HG03439 (cell line): Measurements from ENCODE around the gene TMEM95.

Source experiments
- ATAC-seq: cut with Tn5 transposase; IDR thresholded peaks from one replicate; pipeline ENCODE4 v1.9.1; 2021; ENCODE audit warnings: mild to moderate bottlenecking, moderate library complexity; ENCODE audit not compliant: unreplicated experiment

The TMEM95 gene, protein sequence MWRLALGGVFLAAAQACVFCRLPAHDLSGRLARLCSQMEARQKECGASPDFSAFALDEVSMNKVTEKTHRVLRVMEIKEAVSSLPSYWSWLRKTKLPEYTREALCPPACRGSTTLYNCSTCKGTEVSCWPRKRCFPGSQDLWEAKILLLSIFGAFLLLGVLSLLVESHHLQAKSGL

DNA sequence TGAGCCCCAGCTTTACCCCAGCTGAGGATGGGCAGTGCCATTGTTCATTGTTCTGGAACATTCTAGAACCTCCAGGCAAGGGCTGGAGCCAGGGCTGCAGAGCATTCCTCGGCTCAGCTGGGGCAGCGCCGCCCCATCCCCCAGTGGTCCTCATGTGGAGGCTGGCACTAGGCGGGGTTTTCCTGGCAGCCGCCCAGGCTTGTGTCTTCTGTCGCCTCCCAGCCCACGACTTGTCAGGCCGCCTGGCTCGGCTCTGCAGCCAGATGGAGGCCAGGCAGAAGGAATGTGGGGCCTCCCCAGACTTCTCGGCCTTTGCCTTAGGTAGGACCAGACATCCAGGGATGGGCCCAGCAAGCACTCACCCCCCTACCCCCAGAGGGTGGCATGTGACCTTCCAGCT lies at the start of gene TMEM95:
TMEM95 (plus strand) TSS at position 104 of the 400 bp plus-strand sequence; CDS start at position 153, 49 bp downstream.
- ATAC-seq: no peak

DNA sequence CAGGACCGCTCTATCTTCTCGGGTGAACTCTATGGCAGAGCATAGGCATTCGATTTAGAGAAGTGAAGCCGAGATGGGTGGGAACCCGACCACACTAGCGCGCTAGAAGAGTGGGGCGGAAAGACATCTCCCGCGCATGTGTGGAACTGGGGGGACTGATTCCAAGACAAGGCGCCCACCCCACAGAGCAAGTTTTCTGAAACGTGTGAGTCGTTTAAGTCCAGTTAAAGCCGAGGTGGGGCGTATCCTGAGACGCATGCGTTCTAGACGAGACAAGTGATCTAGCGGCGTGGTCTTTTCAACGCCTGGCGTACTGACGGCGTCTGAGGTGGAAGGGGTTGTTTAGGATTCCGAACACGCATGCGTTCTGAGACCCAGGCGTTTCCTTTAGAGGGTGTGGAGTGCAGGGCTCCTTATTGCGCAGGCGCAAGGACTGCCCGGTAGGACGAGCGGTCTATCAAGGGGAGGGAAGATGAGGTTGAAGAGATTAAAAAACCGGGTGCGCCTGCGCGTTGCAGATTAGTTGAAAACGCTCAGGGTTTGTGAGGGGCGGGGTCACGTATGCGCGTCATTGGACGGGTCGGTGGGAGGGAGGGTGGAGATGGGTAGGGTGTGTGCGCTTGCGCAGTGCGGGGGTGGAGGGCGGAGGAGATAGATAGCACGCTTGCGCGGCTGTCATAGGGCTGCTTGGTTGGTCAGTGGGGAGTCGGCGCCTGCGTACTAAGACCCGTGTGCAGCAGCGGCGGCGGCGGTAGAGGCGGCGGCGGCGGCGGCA lies 47.9 kb upstream of the TMEM95 start, which contains the start of gene EIF5A:
EIF5A (plus strand) TSS at position 718 of the 775 bp plus-strand sequence. CDS start 2,008 bp downstream, outside the sequence.
- peak; percentile 68 for ATAC-seq

DNA sequence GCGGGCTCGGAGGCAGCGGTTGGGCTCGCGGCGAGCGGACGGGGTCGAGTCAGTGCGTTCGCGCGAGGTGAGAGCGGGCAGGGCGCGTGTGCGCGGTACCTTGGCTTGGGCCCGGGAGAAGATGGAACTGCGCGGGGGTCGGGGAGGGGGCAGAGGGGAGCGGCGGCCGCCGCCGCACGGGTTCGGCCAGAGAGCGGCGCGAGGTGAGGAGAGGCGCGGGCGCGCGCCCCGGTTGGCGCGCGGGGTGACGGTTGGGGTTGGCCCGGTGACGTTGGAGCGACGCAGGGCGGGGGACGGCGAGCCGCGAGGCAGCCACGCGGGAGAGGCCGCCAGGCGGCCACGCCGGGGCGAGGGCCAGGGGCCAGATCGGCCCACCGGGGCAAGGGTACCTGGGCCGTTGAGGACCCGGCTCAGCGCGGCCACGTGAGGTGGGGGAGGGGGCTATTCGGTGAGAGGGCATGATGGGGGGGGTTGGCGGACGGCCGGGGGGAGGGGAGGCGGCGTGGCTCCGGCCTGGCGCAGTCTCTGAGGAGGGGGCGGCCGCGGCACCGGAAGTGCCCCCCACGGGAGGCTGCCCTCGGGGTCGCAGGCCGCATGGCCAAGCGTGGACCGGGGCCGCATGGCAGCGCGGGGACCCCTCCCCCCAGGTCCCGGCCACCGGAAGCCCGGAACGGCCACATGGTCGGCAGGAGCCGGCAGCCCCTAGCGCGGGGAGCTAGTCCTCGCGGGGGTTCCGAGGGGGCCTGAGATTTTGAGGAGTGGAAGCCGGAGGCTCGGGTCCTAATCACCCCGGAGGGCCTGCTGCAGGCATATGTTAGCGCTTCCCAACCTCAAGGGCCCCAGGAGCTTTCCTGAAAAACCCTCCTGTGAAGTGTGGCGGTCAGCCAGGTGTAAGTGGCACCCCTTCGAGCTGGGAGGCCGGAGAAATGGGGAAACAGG lies 47.0 kb upstream of the TMEM95 start:
- no peak for ATAC-seq

GRCh38 chr17:7308625-7309433 lies 46.1 kb upstream of the TMEM95 start:
- ATAC-seq: no peak

DNA sequence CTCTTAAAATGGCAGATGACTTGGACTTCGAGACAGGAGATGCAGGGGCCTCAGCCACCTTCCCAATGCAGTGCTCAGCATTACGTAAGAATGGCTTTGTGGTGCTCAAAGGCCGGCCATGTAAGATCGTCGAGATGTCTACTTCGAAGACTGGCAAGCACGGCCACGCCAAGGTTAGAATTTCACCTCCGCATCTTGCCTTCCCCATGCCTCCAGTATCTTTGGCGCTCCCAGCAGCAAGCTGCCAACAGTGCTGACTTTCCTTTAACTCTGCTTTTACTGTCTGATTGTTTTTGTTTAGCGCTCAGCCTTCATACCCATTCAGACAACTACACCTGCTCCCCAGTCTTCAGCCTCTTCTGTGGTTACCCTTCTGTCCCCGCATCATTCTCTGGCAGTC lies 45.3 kb upstream of the TMEM95 start:
- ATAC-seq: no peak

DNA sequence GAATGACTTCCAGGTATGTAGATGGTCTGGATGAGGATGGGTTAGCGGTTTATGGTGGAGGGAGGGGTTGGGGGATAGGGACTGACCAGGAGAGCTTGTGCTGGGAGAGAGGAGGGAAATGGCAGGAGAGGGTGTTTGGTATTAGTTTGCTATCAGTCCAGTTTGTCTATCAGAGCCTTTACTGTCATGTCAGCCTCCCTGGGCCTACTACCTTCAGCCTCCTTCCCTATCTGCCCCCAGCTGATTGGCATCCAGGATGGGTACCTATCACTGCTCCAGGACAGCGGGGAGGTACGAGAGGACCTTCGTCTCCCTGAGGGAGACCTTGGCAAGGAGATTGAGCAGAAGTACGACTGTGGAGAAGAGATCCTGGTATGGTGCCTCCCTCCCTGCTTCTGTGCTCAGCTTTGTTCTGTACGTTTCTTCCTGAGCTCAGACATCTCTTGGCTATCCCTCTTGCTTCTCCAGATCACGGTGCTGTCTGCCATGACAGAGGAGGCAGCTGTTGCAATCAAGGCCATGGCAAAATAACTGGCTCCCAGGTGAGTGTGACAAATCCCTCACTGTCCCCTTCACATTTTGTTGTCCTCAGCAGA lies 43.7 kb upstream of the TMEM95 start:
- no peak for ATAC-seq

DNA sequence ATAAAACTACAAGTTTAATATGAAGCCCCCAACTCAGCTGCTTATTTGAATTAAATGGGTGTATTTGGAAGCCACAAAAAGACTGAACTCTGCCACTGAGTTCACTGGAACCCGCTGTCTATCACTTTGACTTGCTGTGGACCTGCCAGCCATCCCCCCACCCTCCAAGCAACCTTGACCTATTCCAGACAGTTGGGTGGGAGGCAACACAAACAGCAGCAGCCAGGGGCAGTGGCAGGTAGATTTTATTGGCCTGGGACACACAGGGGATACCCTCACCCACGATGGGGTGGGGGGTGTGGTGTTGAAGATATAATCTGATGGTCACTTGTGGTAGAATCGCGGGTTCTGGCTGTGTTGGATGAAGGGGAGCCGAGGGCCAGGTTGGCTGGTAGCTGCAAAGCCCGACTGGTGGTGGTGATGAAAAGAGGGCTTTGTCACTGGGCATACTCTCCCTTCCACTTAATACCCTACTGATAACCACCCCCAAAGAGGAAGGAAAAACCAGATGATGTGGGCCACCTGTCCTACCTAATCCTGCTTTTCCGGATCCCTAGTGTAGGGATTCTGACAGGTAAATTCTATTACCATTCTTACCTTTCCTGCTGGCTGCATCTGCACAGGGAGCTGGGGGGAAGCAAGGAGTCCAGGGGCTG lies 42.4 kb upstream of the TMEM95 start:
- ATAC-seq: no peak

GRCh38 chr17:7313088-7313889 lies 41.7 kb upstream of the TMEM95 start:
- ATAC-seq: no peak

- no peak for ATAC-seq
These were observed 40.9 kb upstream of the TMEM95 start for GRCh38 chr17:7313890-7314718.

- ATAC-seq: peak; percentile 58
These were observed 40.0 kb upstream of the TMEM95 start, which contains the start of gene GPS2 for GRCh38 chr17:7314719-7315569. GPS2 (minus strand) TSS chr17:7315360; CDS start chr17:7315052, 308 bp downstream.

DNA sequence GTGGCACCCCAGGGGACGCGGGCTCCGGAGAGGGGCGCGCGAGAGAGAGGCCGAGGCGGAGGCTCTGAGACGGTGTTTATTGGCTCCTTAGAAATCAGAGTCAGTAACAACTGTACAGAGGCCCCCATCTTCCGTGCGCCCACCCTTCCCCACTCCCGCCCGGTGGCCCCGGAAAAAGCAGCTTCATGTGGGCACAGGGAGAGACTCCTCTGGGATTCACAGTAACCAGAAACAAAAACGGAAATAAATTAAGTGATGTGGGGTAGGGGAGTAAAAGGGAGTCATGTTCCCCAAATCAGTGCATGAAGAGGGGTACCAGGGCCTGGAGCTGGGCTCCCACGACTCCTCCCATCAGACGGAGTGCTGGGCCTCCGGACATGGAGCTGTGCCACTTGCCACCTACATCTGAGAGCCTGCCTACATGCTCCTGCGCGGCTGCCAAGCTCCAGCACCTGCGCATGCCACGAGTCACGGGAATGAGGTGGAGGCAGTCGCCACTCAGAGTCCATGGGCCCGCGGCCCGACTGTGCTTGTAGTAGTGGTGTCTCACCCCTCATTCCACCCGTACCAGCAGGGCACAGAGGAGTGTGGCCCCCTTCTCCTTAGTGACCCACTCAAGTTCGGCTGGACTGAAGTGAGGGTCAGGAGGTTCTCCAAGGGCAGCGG lies 39.3 kb upstream of the TMEM95 start:
- ATAC-seq: no peak

- ATAC-seq: no peak
These were observed 37.7 kb upstream of the TMEM95 start for GRCh38 chr17:7317161-7317803.

DNA sequence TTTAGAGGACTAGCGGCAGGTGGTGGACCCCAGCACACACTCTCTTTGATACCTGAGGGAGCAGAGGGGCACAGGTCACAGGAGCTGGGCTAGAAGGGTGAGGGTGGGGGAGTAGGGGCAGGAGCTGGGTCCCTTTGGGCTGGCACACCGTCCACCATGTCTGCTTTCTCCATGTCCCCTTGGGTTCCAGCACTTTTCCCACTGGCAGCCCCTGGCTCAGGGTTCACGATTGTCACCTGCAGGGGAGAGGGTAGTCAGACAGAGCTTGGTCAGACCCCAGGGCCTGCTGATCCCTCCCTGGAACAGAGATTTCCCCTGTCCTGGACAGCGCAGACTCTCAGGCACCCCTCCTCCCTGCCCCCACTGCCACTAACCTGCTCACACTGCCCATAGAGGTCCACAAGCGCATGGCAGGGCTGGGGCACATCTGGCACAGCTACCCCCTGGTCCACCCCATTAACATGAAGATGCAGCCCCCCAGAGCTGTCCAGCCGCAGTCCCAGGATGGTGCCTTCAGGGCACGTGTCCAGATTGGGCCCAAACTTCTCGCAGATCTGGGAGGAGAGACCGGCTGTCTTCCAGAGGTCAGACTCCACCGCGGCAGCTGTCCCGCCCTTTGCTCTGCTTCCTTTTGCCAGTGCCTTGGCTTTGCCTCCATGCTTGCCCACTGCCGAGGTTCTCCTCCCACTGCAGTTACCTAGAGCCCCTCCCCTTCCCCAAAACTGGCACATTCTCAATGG lies 36.7 kb upstream of the TMEM95 start:
- ATAC-seq: no peak

DNA sequence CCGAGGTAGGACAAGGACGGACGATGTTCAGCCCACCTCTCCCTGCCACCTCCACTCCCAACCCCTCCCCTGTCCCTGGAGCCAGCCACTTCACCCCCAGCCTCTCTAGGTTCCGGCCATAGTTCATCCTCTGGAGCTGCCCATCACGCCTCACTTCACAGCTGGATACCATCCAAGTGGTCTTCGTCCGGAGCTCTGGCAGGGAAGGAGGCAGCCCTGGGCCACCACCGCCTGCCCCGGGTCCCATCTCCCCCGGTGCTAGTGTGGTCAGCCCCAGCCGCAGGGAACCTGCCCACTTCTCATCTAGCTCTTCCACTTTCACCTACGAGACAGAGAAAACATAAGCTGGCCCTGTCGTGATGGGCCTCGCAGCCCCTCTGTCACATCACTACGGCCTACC lies 33.5 kb upstream of the TMEM95 start:
- no peak for ATAC-seq

- no peak for ATAC-seq
These were observed 32.3 kb upstream of the TMEM95 start for GRCh38 chr17:7322520-7323194.
